ENCODE measurements around the gene PPP1R12A.

DNA sequence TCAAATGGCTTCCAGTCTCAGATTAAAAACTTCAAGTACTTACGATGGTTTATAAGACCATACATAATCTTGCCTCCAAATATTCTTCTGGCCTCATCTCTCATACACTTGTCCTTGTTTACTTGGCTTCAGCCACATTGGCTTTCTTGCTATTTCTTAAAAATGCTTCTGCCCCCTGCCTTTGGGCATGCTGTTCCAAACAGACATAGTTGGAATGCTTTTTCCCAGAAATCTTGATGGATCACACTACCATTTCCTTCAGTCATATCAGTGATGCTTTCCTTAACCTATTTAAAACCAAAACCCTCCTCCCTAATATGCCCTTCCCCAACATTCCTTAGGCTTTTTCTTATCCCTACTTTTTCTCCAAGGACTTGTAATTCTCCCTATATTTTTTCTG lies 169.7 kb downstream of the PPP1R12A start:
- TF ChIP-seq SUZ12 (IDR thresholded peaks at IDR 0.05; ENCODE audit: extremely low read depth, insufficient read depth, insufficient read length) (no peak), YY1 (IDR thresholded peaks at IDR 0.05; ENCODE audit: insufficient read depth, insufficient read length) (no peak)

All from NT2/D1 (cell line).